Keratinocyte (primary cell): Measurements from ENCODE around the gene BBS10.
"Not testable (repeated sequence)": the region's sequence is repeated elsewhere in the genome, so short reads cannot be mapped to it uniquely, and the experiment has no call there.

Source experiments
- EZH2 ChIP-seq: IDR thresholded peaks from one replicate; pipeline ENCODE4 v1.6.1; 2012; ENCODE audit warnings: inconsistent platforms, mild to moderate bottlenecking, low read length, moderate library complexity
- TF ChIP-seq, protein P1 (sequence below), 3 experiments: IDR thresholded peaks in 1 of 3; conservative IDR thresholded peaks in 1 of 3; optimal IDR thresholded peaks in 1 of 3; 2 replicates in 2 of 3; 3 replicates in 1 of 3; pipeline versions ENCODE3 to v1.5.1; 2011; ENCODE audit warnings: low read length in 3 of 3, mild to moderate bottlenecking in 3 of 3, moderate library complexity in 2 of 3, control low read depth in 1 of 3, inconsistent platforms in 1 of 3; ENCODE audit not compliant: insufficient read depth in 2 of 3; ENCODE audit errors: extremely low read depth in 1 of 3

DNA sequence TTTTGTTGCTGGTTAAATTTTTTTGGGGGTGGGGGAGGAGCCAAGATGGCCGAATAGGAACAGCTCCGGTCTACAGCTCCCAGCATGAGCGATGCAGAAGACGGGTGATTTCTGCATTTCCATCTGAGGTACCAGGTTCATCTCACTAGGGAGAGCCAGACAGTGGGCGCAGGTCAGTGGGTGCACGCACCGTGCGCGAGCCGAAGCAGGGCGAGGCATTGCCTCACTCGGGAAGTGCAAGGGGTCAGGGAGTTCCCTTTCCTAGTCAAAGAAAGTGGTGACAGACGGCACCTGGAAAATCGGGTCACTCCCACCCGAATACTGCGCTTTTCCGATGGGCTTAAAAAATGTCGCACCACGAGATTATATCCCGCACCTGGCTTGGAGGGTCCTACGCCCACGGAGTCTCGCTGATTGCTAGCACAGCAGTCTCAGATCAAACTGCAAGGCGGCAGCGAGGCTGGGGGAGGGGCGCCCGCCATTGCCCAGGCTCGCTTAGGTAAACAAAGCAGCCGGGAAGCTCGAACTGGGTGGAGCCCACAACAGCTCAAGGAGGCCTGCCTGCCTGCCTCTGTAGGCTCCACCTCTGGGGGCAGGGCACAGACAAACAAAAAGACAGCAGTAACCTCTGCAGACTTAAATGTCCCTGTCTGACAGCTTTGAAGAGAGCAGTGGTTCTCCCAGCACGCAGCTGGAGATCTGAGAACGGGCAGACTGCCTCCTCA is 28.5 kb downstream of the BBS10 start:
- TF ChIP-seq EZH2 = not testable (repeated sequence)
- TF ChIP-seq, protein P1, sequence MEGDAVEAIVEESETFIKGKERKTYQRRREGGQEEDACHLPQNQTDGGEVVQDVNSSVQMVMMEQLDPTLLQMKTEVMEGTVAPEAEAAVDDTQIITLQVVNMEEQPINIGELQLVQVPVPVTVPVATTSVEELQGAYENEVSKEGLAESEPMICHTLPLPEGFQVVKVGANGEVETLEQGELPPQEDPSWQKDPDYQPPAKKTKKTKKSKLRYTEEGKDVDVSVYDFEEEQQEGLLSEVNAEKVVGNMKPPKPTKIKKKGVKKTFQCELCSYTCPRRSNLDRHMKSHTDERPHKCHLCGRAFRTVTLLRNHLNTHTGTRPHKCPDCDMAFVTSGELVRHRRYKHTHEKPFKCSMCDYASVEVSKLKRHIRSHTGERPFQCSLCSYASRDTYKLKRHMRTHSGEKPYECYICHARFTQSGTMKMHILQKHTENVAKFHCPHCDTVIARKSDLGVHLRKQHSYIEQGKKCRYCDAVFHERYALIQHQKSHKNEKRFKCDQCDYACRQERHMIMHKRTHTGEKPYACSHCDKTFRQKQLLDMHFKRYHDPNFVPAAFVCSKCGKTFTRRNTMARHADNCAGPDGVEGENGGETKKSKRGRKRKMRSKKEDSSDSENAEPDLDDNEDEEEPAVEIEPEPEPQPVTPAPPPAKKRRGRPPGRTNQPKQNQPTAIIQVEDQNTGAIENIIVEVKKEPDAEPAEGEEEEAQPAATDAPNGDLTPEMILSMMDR (optimal IDR thresholded peaks at IDR 0.05 in 1 of 3, IDR thresholded peaks at IDR 0.05 in 1 of 3, conservative IDR thresholded peaks at IDR 0.05 in 1 of 3; ENCODE audit: extremely low read depth in 1 of 3, insufficient read depth in 2 of 3, low read length in 3 of 3) = not testable (repeated sequence)
